Lung (tissue), 12 donors: ENCODE measurements around the gene VDAC1. TPM values are rescaled to one million over a fixed set of nuclear protein-coding genes. Genes with fewer than 3 reads are reported as not detected.

Source experiments
- ATAC-seq: fragments of 200-7000 bp; cut with Tn5 transposase; one replicate; pipeline ENCODE4 v1.9.1; 2020; ENCODE audit warnings: moderate number of reproducible peaks; ENCODE audit not compliant: insufficient read depth, low FRiP score
- DNase-seq, 3 donors: peaks; one replicate each; pipeline ENCODE4 v3.0.0-alpha.2; 2013 to 2017
- H3K27ac ChIP-seq, 2 donors: one replicate each; pipeline ENCODE4 v1.5.1; 2013; ENCODE audit warnings: mild to moderate bottlenecking in 2 of 2, moderate library complexity in 2 of 2, control low read depth in 1 of 2, inconsistent platforms in 1 of 2, low read depth in 1 of 2, low read length in 1 of 2
- H3K27me3 ChIP-seq, 3 donors: one replicate each; pipeline ENCODE4 v1.5.1; 2013; ENCODE audit warnings: low read length in 2 of 3; ENCODE audit not compliant: control insufficient read depth in 3 of 3, insufficient read depth in 3 of 3
- H3K36me3 ChIP-seq, 4 donors: one replicate each; pipeline ENCODE4 v1.5.1; 2013; ENCODE audit warnings: low read length in 4 of 4, mild to moderate bottlenecking in 1 of 4, moderate library complexity in 1 of 4; ENCODE audit not compliant: control insufficient read depth in 4 of 4, insufficient read depth in 4 of 4
- H3K4me1 ChIP-seq, 5 donors: one replicate each; pipeline ENCODE4 v1.5.1; 2013; ENCODE audit warnings: low read length in 5 of 5, mild to moderate bottlenecking in 2 of 5, moderate library complexity in 1 of 5; ENCODE audit not compliant: control insufficient read depth in 5 of 5, insufficient read depth in 5 of 5
- H3K4me3 ChIP-seq: one replicate; pipeline ENCODE4 v1.5.1; 2013; ENCODE audit warnings: mild to moderate bottlenecking, control low read depth, moderate library complexity
- H3K9ac ChIP-seq, 2 donors: one replicate each; pipeline ENCODE4 v1.5.1; 2013; ENCODE audit warnings: low read length in 2 of 2, control low read depth in 1 of 2; ENCODE audit not compliant: insufficient read depth in 1 of 2
- H3K9me3 ChIP-seq, 4 donors: one replicate each; pipeline ENCODE4 v1.5.1; 2013; ENCODE audit warnings: low read length in 3 of 4, mild to moderate bottlenecking in 1 of 4, moderate library complexity in 1 of 4; ENCODE audit not compliant: control insufficient read depth in 4 of 4, insufficient read depth in 3 of 4
- CTCF ChIP-seq: IDR thresholded peaks from 2 replicates; pipeline ENCODE4 v1.5.1; 2012; ENCODE audit warnings: mild to moderate bottlenecking; ENCODE audit errors: control extremely low read depth, extremely low read depth
- WGBS, 2 donors: extraction: QIAGEN DNeasy Blood & Tissue Kit; methylation state at CpG; one replicate each; pipeline ENCODE4 v1.1.7; 2013; 5-methylcytosine and 5-hydroxymethylcytosine counted together
- polyA plus RNA-seq, 2 donors: library from polyadenylated mRNA; stranded (reverse); fragments of 200-250 nt; gene quantifications; one replicate each; pipeline ENCODE4 v1.2.1, GENCODE V29; 2013
- total RNA-seq, 2 donors: library from RNA; depleted of rRNA in 1 of 2; stranded (reverse); fragments of >200 nt in 1 of 2; gene quantifications; one replicate each; pipeline ENCODE4 v1.2.1, GENCODE V29; 2014 to 2021
- donor health status: control.
- donor health status: control.
- donor health status: Bipolar disorder and iron deficiency.
- donor health status: healthy.
- donor health status: DM: yes; HTN: yes; CAD: no.

The VDAC1 gene
- total and polyA plus RNA-seq, 4 donors, result 107 to 136 (median 120) TPM

DNA sequence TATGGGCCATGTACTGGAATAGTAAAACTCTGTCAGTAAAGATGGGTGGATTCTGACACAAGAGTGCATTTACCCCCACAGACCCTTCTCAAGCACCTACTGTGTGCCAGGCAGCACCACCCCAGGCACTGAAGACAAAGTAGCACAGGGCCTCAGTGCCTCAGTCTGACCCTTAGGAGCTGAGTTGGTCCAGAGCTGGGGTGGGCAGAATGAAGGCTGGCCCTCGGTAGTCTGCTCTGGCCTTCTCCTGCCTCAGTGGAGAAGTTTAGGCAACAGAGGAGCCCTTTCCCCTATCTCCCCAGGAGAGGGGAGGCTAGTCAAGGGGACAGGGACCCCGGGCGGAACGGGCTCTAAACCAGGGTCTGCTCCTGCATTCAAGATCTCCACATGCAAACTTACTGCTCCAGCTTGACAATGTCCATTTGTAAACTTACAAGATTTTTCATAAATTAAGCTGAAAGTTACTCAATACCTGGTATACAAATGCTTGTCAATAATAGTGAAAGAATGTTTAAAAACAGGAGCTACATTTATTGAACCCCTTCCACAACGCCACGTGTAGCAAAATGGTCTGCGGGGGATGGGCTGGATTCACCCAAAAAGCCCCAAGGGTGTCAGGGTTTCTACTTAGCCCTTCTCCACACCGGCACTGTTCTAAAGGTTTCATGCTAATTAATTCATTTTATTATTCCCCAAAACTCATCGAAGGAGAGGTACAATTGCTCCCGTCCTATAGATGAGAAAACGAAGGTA, 1.5 kb downstream of the VDAC1 start:
- ATAC-seq, result no peak
- Histone ChIP-seq H3K27me3 (no peaks in the 10 kb centered on the region), H3K9me3 (no peaks in the 10 kb centered on the region), H3K4me3 (peak overlapping the region; percentile 86), H3K4me1 (peaks cover 10 to 35% (median 18%) of the 10 kb centered on the region in 5 donors), H3K9ac (peak overlapping the region; percentile 71 to 80), H3K27ac (peak overlapping the region; percentile 99 to 100), H3K36me3 (peaks cover 0 to 8% (median 2%) of the 10 kb centered on the region in 4 donors)
- WGBS, 2 donors, result 28 to 29% methylated on average over 11 of the region's 11 CpGs
- TF ChIP-seq CTCF, result no peak
- DNase-seq, result no peak

DNA sequence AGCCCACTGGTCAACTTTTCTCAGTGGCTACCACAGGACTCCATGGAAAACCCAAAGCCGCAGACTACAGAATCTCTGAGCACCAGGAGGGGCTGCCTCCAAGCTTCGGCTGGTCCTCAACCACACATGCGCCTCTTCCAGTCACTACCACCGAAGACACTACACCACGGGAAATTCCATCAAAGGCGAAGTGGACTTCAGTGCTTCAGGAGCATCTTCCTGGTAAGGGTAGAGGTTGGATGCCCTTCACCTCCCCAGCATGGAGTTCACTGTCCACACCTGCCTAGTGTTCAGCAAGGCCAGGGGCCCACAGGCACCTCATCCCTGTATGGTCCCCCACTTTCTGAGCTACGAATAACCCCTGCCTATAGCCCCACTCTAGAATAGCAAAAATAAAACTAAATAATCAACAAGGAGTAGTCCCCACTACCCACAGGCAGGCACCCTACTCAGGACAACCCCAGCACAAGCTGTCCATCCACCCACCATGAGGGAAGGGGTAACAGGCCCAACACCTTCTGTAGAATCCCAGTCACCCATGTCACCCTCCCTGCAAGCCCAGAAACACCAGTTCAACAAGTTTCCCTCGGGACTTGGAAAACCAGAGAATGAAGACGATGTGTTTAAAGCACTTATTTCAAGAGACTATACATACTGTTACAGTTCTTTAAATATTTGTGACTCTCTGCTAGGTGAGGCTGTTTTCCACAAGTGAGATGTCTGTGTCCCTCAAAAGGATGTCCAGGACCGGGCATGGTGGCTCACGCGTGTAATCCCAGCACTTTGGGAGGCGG, 2.6 kb downstream of the VDAC1 start:
- Histone ChIP-seq H3K36me3 (peaks cover 0 to 8% (median 2%) of the 10 kb centered on the region in 4 donors), H3K27me3 (no peaks in the 10 kb centered on the region), H3K27ac (no peak overlapping the region), H3K9ac (no peak overlapping the region), H3K4me1 (peaks cover 10 to 32% (median 18%) of the 10 kb centered on the region in 5 donors), H3K4me3 (no peak overlapping the region), H3K9me3 (no peaks in the 10 kb centered on the region)
- no peak for ATAC-seq
- 90 to 93% methylated on average over 13 of the region's 13 CpGs for WGBS, 2 donors
- peak in 1 of 3 donors; percentile 27 for DNase-seq
- no peak for TF ChIP-seq CTCF

DNA sequence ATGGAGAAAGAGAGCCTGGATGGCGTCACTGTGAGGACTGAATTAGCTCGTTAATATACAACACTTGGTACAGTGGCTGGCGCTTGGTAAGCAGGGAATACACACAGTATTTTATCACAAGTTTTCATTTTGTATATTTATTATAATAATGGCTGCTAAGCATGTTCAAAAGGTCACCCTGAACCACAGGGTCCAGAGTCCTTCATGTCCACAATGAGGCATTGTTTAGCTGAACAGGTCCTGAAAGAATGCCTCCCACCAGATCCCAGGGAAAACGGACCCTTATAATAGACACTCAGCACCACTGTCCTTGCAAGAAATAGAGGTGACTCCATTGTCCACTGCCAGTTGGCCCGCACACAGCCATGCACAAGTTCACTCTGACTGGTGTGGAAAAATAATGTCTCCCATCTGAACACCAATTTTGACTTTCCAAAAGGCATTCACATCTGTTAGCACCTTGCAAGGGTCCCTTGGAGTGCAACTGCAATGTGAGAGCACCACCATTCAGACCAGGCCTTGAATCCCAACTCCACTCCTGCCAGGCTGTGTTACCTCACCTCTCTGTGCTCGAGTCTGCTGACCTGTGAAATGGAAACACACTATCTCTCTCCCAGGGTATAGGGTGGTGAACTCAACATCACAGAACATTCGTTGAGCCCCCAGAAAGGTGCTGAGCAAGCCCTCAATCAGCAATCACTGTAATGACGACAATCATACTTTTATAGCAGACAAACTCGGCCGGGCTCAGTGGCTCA, 3.9 kb downstream of the VDAC1 start:
- H3K27me3 ChIP-seq, result no peaks in the 10 kb centered on the region
- no peak for DNase-seq
- peaks cover 0 to 8% (median 2%) of the 10 kb centered on the region in 4 donors for H3K36me3 ChIP-seq
- H3K4me3 ChIP-seq, result no peak overlapping the region
- H3K4me1 ChIP-seq, result peaks cover 12 to 33% (median 24%) of the 10 kb centered on the region in 5 donors
- no peak overlapping the region for H3K27ac ChIP-seq
- no peaks in the 10 kb centered on the region for H3K9me3 ChIP-seq
- no peak for TF ChIP-seq CTCF
- WGBS, 2 donors, result 93% methylated on average over 10 of the region's 10 CpGs
- no peak overlapping the region for H3K9ac ChIP-seq
- ATAC-seq, result no peak
